NCI-H510A (cell line): ENCODE results near the gene UQCR11.
A peak's percentile ranks its signal among the peaks of the same experiment; 100 is the strongest.

Experiments used
- DNase-seq: peaks from one replicate; lab custom pipeline; 2025; lab: John Stamatoyannopoulos, UW

Gene UQCR11

DNA sequence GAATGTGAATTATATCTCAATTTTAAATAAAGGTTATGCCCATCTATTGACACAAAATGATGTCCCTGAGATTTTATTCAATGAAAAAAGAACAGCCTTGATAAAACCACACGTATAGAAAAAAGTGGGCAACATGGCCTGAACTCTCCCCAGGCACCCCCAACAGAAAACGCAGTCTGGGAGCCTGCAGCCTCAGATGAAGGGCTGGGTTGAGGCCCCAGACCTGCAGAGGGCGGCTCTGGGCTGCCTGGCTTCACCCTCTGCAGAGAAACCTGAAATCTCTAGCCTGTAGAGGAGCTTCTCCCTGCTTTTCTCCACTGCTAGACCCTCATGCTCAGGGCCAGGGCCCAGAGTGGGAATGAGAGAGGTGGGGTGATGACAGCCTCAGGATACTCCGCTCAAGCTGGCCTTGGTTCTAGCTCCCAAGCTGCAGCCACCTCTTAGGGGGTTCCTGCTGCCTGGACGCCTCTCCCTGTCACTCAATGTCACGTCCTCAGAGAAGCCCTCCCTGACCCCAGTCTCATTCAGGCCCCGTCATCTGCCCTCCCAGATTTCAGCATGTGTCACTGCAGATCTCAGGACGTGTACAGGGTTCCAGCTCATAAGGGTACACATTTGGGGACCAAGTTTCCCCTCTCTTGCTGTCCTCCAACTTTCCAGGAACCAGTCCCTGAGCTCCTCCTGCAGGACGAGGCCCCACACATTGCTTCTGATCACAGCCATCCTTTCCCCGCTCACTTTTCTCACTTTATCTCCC is 14.4 kb downstream of the UQCR11 start:
- DNase-seq, result no peak

DNA sequence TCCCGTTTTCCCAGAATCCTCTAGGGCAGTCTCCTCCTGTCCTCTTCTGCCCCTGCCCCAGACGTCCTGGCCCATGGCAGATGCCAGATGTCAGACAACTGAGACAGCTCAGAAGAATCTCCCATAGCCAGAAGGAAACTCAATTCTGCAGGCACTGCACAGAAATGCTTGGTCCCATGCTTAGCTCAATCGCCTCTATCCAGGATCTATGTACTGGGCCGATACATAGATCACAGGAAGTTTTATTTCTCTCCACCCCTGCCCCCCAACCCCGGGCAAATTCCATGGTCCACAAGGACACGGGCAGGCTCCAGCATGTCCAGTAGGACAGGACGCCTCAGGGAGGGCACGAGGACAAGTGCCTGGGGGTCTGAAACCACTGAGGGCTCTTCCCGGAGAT is 17.4 kb downstream of the UQCR11 start:
- DNase-seq, result no peak

DNA sequence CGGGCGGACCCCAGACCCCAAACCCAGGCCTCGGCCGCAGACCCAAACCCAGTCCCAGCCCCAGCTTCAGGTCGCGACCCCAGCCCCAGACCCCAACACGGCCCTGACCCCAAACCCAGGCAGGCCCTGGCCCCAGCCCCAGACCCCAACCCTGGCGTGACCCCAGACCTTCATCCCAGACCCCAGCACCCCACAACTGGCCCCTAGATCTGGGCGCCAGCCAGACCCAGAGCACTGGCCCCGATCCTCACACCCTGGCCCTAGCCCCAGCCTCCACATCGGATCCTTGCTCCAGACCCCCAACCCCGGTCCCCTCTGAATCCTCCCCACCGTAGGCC is 20.1 kb downstream of the UQCR11 start:
- DNase-seq, result no peak

- DNase-seq, result no peak
Observed at GRCh38 chr19:1584500-1585242, 20.6 kb downstream of the UQCR11 start.

- DNase-seq, result no peak
Observed at GRCh38 chr19:1582201-1582600, 23.1 kb downstream of the UQCR11 start.

- no peak for DNase-seq
Observed at GRCh38 chr19:1580957-1581356, 24.3 kb downstream of the UQCR11 start.

DNA sequence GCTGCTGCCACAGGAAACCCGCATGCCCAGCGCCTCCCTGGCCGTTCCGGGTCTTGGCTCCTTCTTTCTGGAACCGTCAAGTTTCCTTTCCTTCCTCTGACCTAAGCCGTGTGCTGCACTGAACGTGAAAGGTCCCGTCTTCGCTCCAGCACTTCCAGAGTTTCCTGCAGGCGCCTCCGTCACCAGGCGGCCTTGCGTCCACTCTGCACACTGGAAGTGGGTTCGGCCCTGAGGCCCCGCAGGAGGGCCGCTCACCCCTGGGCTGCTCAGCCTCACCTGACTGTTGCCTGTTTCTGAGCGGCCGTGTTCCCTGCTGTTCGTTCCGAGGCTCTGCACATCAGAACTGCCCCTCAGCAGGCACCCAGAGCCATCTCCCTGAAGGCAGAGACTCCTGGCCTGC is 24.9 kb downstream of the UQCR11 start:
- DNase-seq, result no peak

GRCh38 chr19:1579222-1579621 is 26.0 kb downstream of the UQCR11 start:
- no peak for DNase-seq

DNA sequence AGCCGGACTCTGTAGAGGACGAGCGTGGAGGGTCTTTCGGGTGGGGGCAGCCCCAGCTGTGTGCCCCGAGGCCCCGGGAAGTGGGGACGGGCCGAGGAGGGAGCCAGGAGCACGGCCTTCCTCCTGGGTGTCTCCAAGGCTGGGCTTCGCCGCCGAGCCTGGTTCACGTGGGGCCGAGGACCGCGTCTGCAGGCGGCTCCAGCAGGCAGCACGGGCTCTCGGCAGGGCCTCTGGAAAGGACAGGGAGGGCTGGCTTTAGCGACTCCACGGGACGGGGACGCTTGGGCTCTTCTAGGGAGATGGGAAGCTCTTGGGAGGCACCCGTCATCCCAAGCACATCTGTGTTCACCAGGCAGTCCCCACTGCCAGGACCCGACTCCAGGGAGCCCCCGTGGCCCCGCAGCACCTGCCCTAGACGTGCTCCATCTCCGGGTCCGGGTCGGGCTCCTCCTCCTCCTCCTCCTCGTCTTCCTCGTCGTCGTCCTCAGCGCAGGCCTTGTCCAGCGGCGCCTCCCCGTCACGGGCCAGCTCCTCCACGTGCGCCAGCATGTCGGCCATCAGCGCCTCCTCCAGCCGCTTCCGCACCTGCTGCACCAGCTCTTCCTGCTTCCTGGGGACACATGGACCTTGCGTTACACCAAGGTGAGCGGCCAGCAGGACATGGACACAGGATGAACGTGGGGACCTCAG is 27.2 kb downstream of the UQCR11 start:
- DNase-seq, result no peak

- DNase-seq, result no peak
Observed at GRCh38 chr19:1577090-1577928, 28.0 kb downstream of the UQCR11 start.

- no peak for DNase-seq
Observed at GRCh38 chr19:1576242-1577089, 28.8 kb downstream of the UQCR11 start.

DNA sequence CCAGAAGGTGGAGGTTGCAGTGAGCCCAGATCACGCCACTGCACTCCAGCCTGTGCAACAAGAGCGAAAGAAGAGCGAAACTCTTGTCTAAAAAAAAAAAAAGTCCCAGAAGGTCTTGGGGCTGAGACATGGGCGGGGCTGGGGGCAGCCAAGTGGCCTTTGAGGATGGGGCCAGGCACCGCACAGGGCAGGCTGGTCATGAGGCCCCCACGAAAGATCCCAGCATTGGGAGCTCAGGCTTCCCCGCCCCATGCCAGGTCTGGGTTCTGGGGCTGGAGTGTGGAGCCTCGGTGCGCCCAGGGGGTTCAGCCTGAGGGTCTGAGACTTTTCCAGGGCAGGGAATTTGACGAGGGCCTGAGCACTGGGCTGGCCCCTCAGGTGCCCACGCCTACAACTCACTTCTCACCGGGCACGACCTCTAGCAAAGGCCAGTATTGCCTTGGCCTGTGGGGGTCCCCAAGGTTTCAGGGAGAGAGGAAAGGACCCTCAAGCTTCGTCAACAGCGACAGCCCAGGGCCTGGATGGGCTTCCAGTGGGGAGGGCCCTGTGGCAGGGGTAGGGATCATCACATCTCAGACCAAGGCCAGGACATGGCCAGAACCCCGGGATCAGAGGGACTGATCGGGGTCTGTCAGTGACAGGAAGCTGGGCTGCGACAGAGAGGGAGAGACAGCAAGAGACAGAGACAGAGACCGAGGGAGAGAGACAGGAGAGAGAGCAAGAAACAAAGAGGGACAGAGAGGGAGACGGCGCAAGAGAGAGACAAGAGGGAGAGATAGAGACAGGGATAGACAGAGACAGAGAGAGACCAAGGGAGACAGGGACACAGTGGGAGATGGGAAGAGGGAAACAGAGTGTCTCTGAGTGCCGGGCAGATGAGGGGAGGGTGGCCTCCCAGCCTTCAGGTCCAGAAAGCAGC is 29.7 kb downstream of the UQCR11 start:
- DNase-seq, result no peak

DNA sequence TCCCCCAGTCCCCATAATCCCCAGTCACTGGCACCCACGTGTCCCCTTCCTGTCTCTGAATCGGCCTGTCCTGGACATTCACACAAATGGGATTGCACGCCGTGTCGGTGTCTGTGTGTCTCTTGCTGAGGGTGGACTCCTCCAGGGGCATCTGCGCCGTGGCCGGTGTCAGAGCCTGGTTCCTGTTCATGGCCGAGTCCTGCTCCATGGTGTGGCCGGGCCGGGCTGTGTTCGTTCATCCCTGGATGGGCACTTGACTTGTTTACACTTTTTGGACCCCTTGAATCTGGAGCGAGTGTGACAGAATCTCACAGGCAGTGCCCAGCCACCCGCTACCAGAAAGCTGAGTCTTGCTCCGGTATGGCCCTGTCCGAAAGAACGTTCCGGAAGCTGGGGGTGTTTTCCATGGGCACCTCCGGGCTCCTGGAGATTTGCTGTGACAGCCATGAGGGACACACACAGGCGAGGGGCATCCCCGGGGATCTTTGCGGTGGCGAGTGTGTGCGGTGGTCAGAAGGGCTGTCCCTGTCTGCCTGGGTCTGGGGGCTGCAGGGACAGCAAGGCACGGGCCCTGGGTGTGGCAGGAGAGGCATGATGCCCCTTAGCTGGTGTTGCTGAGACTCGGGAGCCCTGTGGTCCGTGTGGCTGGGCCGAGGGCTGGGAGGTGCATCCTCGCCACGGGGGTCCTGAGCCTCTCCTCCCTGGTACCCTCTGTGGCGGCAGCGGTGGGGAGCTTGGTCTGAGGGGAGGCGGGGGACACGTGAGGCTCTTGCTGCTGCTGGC is 30.7 kb downstream of the UQCR11 start:
- no peak for DNase-seq

DNA sequence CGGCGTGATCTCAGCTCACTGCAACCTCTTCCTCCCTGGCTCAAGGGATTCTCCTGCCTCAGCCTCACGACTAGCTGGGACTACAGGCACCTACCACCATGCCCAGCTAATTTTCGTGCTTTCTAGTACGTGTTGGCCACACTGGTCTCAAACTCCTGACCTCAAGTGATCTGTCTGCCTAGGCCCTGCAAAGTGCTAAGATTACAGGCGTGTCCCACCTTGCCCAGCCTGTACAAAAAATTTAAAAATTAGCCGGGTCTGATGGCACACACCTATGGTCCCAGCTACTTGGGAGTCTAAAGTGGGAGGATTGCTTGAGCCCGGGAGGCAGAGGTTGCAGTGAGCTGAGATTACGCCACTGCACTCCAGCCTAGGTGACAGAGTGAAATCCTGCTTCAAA is 32.5 kb downstream of the UQCR11 start:
- no peak for DNase-seq

- DNase-seq, result no peak
Observed at GRCh38 chr19:1571358-1571757, 33.9 kb downstream of the UQCR11 start.

DNA sequence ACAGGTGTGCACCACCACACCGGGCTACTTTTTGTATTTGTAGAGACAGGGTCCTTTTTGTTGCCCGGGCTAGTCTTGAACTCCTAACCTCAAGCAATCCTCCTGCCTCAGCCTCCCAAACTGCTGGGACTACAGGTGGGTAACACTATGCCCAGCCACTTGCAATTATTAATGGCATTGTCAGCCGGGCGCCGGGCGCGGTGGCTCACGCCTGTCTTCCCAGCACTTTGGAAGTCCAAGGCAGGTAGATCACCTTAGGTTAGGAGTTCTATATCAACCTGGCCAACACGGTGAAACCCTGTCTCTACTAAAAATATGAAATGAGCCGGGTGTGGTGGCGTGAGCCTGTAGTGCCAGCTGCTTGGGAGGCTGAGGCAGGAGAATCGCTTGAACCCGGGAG is 34.4 kb downstream of the UQCR11 start:
- DNase-seq, result no peak

GRCh38 chr19:1569997-1570396 is 35.3 kb downstream of the UQCR11 start:
- DNase-seq, result no peak

- peak; percentile 21 for DNase-seq
Observed at GRCh38 chr19:1568320-1569019, 36.8 kb downstream of the UQCR11 start, which contains the start of gene MEX3D. Gene MEX3D, minus strand, starts transcription at chr19:1568325. Its CDS starts 267 bp downstream, at chr19:1568058.

DNA sequence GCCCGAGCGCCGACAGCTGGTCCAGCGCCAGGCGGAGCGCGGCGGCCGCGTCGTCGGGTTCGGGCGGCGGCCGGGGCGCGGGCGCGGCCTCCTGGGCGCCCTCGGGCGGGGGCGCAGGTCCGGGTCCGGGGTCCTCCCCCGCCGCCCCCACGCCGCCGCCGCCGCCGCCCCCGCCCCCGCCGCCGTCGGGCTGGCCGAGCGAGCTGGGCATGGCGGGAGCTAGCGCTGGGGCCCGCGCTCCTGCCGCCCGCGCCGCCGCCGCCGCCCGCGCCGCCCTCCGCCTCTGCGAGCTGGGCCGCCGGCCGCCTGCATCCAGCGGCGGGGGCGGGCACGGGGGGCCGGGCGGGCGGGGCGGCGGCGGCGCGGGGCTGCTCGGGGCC is 37.4 kb downstream of the UQCR11 start:
- DNase-seq, result no peak
